HG02970 (cell line): ENCODE data around the gene OR10H3.
"Not testable (repeated sequence)": the region's sequence is repeated elsewhere in the genome, so short reads cannot be mapped to it uniquely, and the experiment has no call there.

Experiments used
- ATAC-seq: cut with Tn5 transposase; IDR thresholded peaks from one replicate; pipeline ENCODE4 v1.9.1; 2021; ENCODE audit warnings: mild to moderate bottlenecking, moderate library complexity, moderate number of reproducible peaks; ENCODE audit not compliant: unreplicated experiment, low FRiP score

The OR10H3 gene

GRCh38 chr19:15737722-15738121, at the start of gene OR10H3:
TSS of gene OR10H3 (plus strand) at chr19:15737985. CDS start at chr19:15741393, 3,408 bp downstream.
- no peak for ATAC-seq

DNA sequence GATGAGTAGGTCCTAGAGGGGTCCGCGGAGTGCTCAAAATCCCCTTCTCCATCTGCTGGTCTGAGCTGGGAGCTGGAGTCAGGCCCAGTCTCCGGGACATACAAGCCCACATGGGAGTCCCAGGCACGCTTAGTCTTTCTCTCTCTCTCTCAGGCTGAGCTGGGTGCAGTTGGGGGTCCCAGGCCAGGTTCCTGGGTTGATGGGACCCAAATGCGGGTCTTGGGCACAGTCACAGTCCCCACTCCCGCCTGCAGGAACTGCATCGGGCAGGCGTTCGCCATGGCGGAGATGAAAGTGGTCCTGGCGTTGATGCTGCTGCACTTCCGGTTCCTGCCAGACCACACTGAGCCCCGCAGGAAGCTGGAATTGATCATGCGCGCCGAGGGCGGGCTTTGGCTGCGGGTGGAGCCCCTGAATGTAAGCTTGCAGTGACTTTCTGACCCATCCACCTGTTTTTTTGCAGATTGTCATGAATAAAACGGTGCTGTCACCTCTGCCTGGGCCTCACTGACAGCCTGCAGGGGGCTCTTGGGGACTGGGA, 41.1 kb upstream of the OR10H3 start:
- ATAC-seq: no peak

DNA sequence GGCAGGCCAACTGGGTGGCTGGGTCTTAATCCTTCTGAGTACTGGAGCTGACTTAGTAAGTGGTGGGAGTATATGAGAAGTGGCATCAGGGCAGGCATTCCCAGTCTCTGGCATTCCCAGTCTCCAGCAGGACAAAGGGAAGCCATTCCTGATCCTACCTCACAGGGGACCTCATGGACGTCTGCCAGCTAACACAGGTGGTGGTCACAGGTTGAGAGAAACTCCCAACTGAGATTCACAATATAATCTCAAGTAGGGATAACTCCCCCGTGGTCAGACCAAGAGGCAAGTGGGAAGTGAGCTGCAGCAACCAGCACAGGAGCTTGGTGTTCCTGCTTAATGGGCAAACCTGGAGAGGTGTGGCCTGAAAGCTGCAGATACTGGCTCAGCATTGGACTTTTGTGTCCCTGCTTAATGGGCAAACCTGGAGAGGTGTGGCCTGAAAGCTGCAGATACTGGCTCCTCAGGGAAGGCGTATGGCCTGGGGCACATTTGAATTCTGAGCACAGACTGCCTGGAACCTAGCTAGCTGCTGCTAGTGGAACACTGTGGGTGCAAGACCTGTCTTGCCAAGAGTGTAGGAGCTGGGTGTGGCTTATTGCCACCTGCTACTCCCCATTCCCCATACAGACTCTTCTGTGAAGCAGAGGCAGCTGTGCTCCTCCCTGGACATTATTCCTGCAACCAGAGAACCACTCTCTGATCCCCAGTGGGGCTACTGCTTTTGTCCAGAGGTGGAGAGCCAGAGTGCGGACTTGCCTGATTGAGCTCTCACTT, 35.8 kb upstream of the OR10H3 start:
- no peak for ATAC-seq

GRCh38 chr19:15702534-15702930, 35.3 kb upstream of the OR10H3 start:
- ATAC-seq: no peak

DNA sequence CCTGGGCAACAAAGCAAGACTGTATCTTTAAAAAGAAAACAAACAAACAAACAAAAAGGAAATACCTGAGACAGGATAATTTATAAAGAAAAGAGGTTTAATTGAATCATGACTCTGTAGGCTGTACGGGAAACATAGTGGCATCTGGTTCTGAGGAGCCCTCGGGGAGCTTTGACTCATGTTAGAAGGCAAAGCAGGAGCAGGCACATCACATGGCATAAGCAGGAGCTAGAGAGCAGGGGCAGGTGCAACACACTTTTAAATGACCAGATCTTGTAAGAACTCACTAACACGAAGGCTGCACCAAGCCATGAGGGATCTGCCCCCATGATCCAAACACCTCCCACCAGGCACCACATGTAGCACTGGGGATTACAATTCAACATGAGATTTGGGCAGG, 23.1 kb upstream of the OR10H3 start:
- ATAC-seq: no peak

DNA sequence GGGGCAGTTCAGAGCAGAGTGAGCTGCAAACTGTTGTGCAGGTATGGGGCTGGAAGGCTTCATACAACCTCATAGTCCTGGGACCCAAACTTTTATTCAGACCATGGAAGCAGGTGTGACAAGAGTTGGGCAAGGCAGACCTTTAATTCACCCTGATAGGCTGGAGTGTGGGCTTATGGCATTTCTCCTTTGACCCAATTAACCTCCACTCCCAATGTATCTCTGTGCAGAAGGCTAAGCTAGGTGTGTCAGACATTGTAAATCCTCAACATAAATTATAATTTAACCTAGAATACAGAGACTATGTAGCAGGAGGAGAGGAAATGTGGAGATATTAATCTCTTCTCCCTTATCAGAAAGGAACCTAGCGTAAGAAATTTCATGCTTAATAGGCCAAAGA, 22.1 kb upstream of the OR10H3 start:
- ATAC-seq: no peak

GRCh38 chr19:15717809-15718208, 20.0 kb upstream of the OR10H3 start:
- ATAC-seq: no peak

DNA sequence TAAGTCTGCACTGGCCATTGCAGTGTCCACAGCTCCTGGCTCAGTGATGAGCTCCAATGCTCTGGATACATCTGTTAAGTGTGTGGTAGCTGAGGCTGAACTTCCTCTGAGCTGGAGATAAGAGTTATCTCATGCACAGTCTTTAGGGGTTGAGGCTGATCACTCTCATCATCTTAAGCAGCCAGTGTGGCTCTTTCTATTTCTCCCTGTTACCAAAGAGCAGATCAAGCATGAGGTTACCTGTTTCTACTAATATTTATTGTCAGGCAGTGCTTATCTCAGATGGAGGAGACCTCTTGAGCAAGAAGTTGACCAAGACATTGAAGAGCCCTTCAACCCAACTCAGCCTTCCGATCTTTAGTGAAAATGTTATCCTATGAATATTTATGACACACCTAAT, 16.5 kb upstream of the OR10H3 start:
- no peak for ATAC-seq

DNA sequence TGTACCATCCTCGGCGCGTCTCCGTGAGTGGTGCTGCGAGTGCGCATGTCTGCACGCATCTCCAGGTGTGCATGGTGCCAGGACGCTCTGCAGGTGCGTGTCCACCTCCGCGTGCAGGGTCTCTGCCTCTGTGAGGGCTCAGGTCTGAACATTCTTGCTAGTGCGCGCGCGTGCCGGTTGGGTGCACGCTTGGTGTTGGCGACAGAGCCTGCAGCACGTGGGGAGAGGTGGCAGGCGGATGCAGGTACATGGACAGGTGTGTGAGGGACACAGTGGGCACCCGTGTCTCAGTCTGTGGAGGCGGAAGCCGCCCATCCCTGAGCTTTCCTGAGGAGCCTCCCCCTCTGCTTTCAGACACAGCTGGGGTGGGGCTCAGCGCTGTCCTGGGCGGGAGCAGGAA, 14.8 kb upstream of the OR10H3 start:
- ATAC-seq: no peak

GRCh38 chr19:15727724-15728123, 10.1 kb upstream of the OR10H3 start, which contains the start of gene OR10H2:
TSS of gene OR10H2 (plus strand) at chr19:15728024. CDS start at chr19:15728044, 20 bp downstream.
- ATAC-seq: no peak

- no peak for ATAC-seq
Observed at GRCh38 chr19:15730538-15730937, 7.2 kb upstream of the OR10H3 start.

GRCh38 chr19:15732388-15732787, 5.4 kb upstream of the OR10H3 start:
- no peak for ATAC-seq

DNA sequence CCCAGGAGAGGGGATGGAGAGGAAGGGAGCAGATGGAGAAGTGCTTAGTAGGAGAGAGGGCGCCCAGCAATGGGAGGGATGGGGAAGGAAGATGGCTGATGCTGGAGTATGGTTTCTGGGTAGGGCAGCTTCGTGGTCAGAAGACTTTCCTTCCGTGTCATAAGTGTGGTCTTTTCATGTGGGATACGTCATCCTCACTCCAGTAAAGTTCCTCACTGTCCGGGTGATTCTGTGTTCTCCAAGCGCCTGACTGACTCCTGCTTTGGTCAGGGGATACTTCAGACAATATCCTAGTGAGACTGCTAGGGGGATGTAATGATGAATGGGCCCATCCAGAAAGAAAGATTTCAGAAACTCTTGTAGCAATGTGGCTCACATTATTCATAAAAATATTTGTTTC, 3.9 kb upstream of the OR10H3 start:
- no peak for ATAC-seq

- ATAC-seq: no peak
Observed at GRCh38 chr19:15740785-15741184, 3.0 kb downstream of the OR10H3 start.

- no peak for ATAC-seq
Observed at GRCh38 chr19:15748239-15748638, 10.5 kb downstream of the OR10H3 start.

- no peak for ATAC-seq
Observed at GRCh38 chr19:15758379-15758778, 20.6 kb downstream of the OR10H3 start.

GRCh38 chr19:15759962-15760565, 22.3 kb downstream of the OR10H3 start:
- ATAC-seq: no peak

- ATAC-seq: no peak
Observed at GRCh38 chr19:15769586-15769985, 31.8 kb downstream of the OR10H3 start.

GRCh38 chr19:15774159-15774558, 36.4 kb downstream of the OR10H3 start:
- ATAC-seq: not testable (repeated sequence)

DNA sequence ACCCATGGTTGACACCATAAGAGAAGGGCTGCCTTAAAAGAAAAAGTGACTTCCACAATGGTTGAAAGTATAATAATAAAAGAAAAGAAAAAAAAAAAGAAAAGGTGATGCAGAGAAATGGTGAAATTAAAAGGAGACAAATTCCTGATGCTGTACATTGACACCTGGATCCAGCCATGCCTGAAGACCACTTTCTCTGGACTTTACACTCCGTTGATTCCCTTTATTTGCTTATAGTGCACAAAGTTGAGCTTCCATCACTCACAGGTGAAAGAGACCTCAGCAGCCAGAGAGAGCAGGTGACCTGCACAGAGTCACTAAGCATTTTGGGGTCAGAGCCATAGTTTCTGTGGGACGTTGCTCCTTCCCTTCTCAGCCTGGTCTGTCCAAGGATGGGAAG, 37.5 kb downstream of the OR10H3 start:
- no peak for ATAC-seq

DNA sequence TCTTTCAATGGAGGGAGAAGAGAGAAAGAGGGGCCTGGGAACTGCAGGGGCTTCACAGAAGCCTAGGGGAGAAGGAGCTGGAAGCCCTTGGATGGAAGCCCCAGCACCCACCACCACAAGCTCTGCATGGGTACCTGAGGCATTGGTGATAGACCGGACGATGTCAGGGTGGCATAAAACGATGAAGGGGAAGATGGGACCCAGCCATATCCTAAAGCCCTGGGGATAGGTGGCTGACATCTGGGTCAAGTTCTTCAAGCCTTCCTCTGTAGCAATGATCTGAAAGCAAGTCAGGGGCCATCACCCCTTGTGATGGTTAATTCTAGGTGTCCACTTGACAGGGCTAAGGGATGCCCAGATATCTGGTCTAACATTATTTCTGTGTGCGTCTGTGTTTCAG, 38.5 kb downstream of the OR10H3 start:
- ATAC-seq: no peak
